HepG2 (cell line): ENCODE measurements around the gene TFB1M. TPM values are rescaled to one million over a fixed set of nuclear protein-coding genes. Genes with fewer than 3 reads are reported as not detected.

ENCODE experiments used
- ARID3A ChIP-seq: IDR thresholded peaks from 2 replicates; pipeline ENCODE4 v1.6.1; 2012; ENCODE audit warnings: low read depth, low read length, improper control_type of control experiment
- ARNTL ChIP-seq: sonication (generic); formaldehyde crosslinking; IDR thresholded peaks from 2 replicates; pipeline ENCODE4 v1.4.0; 2020; ENCODE audit warnings: mild to moderate bottlenecking, missing genetic modification reagents
- ATF2 ChIP-seq: sonication (generic); formaldehyde crosslinking; IDR thresholded peaks from 2 replicates; pipeline ENCODE4 v1.4.0; 2020; ENCODE audit warnings: missing genetic modification reagents
- CC2D1A ChIP-seq: sonication (generic); formaldehyde crosslinking; IDR thresholded peaks from 2 replicates; pipeline ENCODE4 v1.8.1; 2023; ENCODE audit warnings: mild to moderate bottlenecking, missing genetic modification reagents
- GRHL1 ChIP-seq: sonication (generic); formaldehyde crosslinking; conservative IDR thresholded peaks from 2 replicates; pipeline ENCODE4 v1.8.0; 2022; ENCODE audit warnings: missing genetic modification reagents
- MIER3 ChIP-seq: IDR thresholded peaks from 2 replicates; pipeline ENCODE4 v1.6.1; 2016; ENCODE audit warnings: missing compliant biosample characterization, borderline replicate concordance
- PAX8 ChIP-seq: sonication (generic); formaldehyde crosslinking; IDR thresholded peaks from 2 replicates; pipeline ENCODE4 v1.8.0; 2022; ENCODE audit warnings: mild to moderate bottlenecking, missing genetic modification reagents, borderline replicate concordance
- RELA ChIP-seq: sonication (generic); formaldehyde crosslinking; IDR thresholded peaks from 2 replicates; pipeline ENCODE4 v1.4.0; 2020; ENCODE audit warnings: missing genetic modification reagents
- REXO4 ChIP-seq: sonication (generic); formaldehyde crosslinking; IDR thresholded peaks from 2 replicates; pipeline ENCODE4 v1.8.0; 2022; ENCODE audit warnings: missing genetic modification reagents, mild to moderate bottlenecking, borderline replicate concordance
- SIX4 ChIP-seq: sonication (generic); formaldehyde crosslinking; IDR thresholded peaks from 2 replicates; pipeline ENCODE4 v1.4.0; 2020; ENCODE audit warnings: missing genetic modification reagents
- TAF1 ChIP-seq: sonication (generic); formaldehyde crosslinking; IDR thresholded peaks from 2 replicates; pipeline ENCODE4 v1.4.0; 2020; ENCODE audit warnings: missing genetic modification reagents
- TARDBP ChIP-seq: sonication (generic); formaldehyde crosslinking; IDR thresholded peaks from 2 replicates; pipeline ENCODE4 v1.8.0; 2022; ENCODE audit warnings: mild to moderate bottlenecking, missing genetic modification reagents
- TFE3 ChIP-seq: IDR thresholded peaks from 2 replicates; pipeline ENCODE4 v1.6.1; 2016
- XBP1 ChIP-seq: sonication (generic); formaldehyde crosslinking; IDR thresholded peaks from 2 replicates; pipeline ENCODE4 v1.5.0; 2020; ENCODE audit warnings: missing genetic modification reagents
- YY1 ChIP-seq: IDR thresholded peaks from 2 replicates; pipeline ENCODE4 v1.6.1; 2011; ENCODE audit warnings: low read length, low read depth, moderate library complexity, mild to moderate bottlenecking; ENCODE audit not compliant: insufficient read depth, insufficient replicate concordance
- ZBTB26 ChIP-seq: IDR thresholded peaks from 2 replicates; pipeline ENCODE4 v1.6.1; 2016; ENCODE audit warnings: missing compliant biosample characterization, missing genetic modification reagents, borderline replicate concordance
- ZFP62 ChIP-seq: sonication (generic); formaldehyde crosslinking; IDR thresholded peaks from 2 replicates; pipeline ENCODE4 v1.4.0; 2020; ENCODE audit warnings: missing genetic modification reagents
- ZFX ChIP-seq: sonication (generic); formaldehyde crosslinking; IDR thresholded peaks from 2 replicates; pipeline ENCODE4 v1.4.0; 2020; ENCODE audit warnings: mild to moderate bottlenecking, low read depth, missing genetic modification reagents, moderate library complexity
- ZNF17 ChIP-seq: sonication (generic); formaldehyde crosslinking; IDR thresholded peaks from 2 replicates; pipeline ENCODE4 v1.5.0; 2020; ENCODE audit warnings: mild to moderate bottlenecking, missing genetic modification reagents
- ZNF33A ChIP-seq: sonication (generic); formaldehyde crosslinking; IDR thresholded peaks from 2 replicates; pipeline ENCODE4 v1.5.1; 2020; ENCODE audit warnings: missing genetic modification reagents, mild to moderate bottlenecking, moderate library complexity, borderline replicate concordance
- ZNF430 ChIP-seq: sonication (generic); formaldehyde crosslinking; IDR thresholded peaks from 2 replicates; pipeline ENCODE4 v1.9.0; 2021; ENCODE audit warnings: mild to moderate bottlenecking, missing genetic modification reagents
- ZNF589 ChIP-seq: sonication (generic); formaldehyde crosslinking; conservative IDR thresholded peaks from 2 replicates; pipeline ENCODE4 v1.8.0; 2022; ENCODE audit warnings: mild to moderate bottlenecking, moderate library complexity, missing genetic modification reagents
- polyA plus RNA-seq, 8 experiments: library from polyadenylated mRNA; depleted of rRNA in 3 of 8; stranded (reverse) in 7 of 8; unstranded in 1 of 8; fragments of >200 nt; fragmentation: Illumina TruSeq in 4 of 8; extraction: Trizol in 4 of 8; gene quantifications; 2 replicates each; pipeline versions ENCODE4 v1.2.1 to v1.2.3, GENCODE V29; 2011 to 2016; ENCODE audit warnings: low read depth in 4 of 8, missing spikeins in 1 of 8, mixed read lengths in 1 of 8; ENCODE audit not compliant: insufficient read depth in 1 of 8
- total RNA-seq, 5 experiments: library from RNA; depleted of rRNA; stranded (reverse); fragments of >200 nt; fragmentation: Illumina TruSeq; extraction: Trizol; gene quantifications; 2 replicates each; pipeline ENCODE4 v1.2.3, GENCODE V29; 2016; ENCODE audit warnings: low read depth in 1 of 5

The TFB1M gene
- total and polyA plus RNA-seq, 2 of the 13 experiments (the other 11 are each of a cell fraction or from before 2014, with no cell fraction given), result 91.4 to 122 TPM

GRCh38 chr6:155314773-155315515, 660 bp upstream of the TFB1M start (continued):
- TF ChIP-seq GRHL1 (CRISPR knock-in tag) (no peak), CC2D1A (CRISPR knock-in tag) (no peak; the same call in 1 of the 2 replicates), YY1 (no peak), RELA (CRISPR knock-in tag) (no peak; the same call in 1 of the 2 replicates), PAX8 (CRISPR knock-in tag) (no peak), TFE3 (CRISPR knock-in tag) (peak; percentile 92), ARNTL (CRISPR knock-in tag) (peak; percentile 98), TAF1 (CRISPR knock-in tag) (no peak), ZNF33A (CRISPR knock-in tag) (no peak), ZNF17 (no peak), ZNF589 (CRISPR knock-in tag) (no peak; the same call in 1 of the 2 replicates), ZBTB26 (CRISPR knock-in tag) (peak; percentile 59; the same call in 1 of the 2 replicates), ZFX (CRISPR knock-in tag) (no peak), ZNF430 (CRISPR knock-in tag) (peak; percentile 89; the same call in 1 of the 2 replicates), TARDBP (CRISPR knock-in tag) (peak; percentile 84; the same call in 1 of the 2 replicates), ATF2 (CRISPR knock-in tag) (no peak), SIX4 (no peak), REXO4 (CRISPR knock-in tag) (no peak), ARID3A (peak; percentile 89), MIER3 (CRISPR knock-in tag) (no peak), XBP1 (peak; percentile 43; the same call in 1 of the 2 replicates), ZFP62 (CRISPR knock-in tag) (no peak)
